ENCODE results near the gene TBCE.
A peak's percentile ranks its signal among the peaks of the same experiment; 100 is the strongest.

TBCE gene, protein sequence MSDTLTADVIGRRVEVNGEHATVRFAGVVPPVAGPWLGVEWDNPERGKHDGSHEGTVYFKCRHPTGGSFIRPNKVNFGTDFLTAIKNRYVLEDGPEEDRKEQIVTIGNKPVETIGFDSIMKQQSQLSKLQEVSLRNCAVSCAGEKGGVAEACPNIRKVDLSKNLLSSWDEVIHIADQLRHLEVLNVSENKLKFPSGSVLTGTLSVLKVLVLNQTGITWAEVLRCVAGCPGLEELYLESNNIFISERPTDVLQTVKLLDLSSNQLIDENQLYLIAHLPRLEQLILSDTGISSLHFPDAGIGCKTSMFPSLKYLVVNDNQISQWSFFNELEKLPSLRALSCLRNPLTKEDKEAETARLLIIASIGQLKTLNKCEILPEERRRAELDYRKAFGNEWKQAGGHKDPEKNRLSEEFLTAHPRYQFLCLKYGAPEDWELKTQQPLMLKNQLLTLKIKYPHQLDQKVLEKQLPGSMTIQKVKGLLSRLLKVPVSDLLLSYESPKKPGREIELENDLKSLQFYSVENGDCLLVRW
- total RNA-seq: 0.55 to 4.3 (median 2.1) reads per million in 18 experiments

- DNase-seq: peak; percentile 97 to 99
These were observed at the start of gene TBCE for GRCh38 chr1:235367000-235367908. Gene TBCE, plus strand, starts transcription at chr1:235367427. Its CDS starts 12,623 bp downstream, at chr1:235380050.

DNA sequence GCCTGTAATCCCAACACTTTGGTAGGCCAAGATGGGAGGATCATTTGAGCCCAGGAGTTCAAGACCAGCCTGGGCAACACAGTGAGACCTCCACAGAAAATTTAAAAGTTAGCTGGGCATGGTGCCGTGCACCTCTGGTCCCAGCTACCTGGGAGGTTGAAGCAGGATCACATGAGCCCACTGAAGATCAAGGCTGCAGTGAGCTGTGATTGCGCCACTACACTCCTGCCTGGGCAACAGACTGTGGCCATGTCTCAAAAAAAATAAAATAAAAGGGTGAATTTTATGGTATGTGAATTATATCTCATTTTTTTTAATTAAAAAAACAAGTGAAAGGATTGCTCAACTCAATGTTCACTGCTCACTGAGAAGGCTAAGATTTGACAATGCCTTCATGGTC, 48.0 kb upstream of the TBCE start:
- DNase-seq: no peak

DNA sequence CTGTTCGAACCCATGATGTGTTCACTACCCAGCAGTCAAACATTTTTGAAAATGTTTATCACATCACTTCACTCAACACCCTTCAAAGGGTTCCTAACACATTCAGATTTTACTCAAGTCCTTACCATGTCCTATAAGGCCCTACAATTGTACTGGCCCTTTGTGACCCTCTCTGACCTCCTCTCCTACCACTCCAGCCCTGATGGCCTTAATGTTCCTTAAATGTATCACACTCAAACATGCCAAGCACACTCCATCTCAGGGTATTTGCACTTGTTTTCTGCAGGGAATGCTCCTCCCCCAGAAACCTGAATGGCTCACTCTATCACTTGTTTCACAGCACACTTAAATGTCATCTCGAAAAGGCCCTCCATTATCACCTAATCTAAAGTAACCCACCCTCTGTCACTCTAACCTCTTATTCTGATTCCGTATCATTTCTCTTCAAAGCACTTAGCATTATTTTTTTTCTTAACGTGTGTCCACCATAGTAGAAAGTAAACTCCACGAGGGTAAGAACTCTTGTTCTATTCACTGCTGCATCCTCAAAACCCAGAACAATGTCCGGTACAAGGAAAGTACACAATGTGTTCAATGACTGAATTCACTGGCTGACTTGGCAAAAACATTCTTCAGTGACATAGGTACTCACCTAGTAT, 46.6 kb upstream of the TBCE start:
- DNase-seq: no peak

DNA sequence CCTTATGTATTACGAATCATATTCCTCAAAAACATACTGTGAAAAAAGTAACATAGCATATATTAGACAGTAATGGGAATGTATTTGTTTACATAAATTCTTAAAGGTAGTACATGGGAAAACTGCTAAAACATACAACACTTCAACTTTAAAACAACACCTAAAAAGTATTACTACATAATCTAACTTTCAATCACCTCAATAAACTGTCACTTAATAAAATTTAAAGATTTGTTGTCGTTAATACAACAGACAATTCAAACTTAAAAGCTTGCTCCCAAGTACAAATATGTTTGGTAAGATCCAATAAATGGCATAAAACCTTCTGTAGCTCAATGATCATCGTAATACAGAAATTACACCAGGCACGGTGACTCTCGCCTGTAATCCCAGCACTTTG, 42.9 kb upstream of the TBCE start:
- no peak for DNase-seq

DNA sequence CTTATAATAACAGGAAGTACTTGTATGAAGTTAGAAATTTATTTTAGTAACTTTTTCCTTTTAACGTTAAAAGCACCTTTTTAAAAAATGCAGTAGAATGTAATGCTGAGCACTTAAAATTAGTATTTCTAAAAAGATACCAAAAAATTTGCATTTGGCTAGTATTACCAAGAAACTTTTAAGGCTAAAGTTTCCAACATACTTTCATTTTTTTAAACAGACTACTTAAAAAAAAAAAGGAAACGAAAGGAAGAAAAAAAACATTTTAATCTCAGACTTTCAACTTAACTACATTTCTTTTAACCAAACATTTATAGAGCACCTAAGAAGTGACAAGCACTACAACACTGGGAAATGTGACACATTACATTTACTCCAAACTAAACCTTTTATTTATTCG, 42.1 kb upstream of the TBCE start:
- DNase-seq: peak in 1 of 2 donors; percentile 9

- no peak for DNase-seq
These were observed 41.4 kb upstream of the TBCE start for GRCh38 chr1:235325854-235326253.

GRCh38 chr1:235326719-235327558, 40.3 kb upstream of the TBCE start:
- peak; percentile 48 to 71 for DNase-seq

GRCh38 chr1:235327559-235328270, 39.5 kb upstream of the TBCE start, which contains the start of gene ARID4B:
Gene ARID4B, minus strand, starts transcription at chr1:235328179. Its CDS starts 1,260 bp downstream, at chr1:235326919.
- peak in 1 of 2 donors; percentile 14 for DNase-seq

DNA sequence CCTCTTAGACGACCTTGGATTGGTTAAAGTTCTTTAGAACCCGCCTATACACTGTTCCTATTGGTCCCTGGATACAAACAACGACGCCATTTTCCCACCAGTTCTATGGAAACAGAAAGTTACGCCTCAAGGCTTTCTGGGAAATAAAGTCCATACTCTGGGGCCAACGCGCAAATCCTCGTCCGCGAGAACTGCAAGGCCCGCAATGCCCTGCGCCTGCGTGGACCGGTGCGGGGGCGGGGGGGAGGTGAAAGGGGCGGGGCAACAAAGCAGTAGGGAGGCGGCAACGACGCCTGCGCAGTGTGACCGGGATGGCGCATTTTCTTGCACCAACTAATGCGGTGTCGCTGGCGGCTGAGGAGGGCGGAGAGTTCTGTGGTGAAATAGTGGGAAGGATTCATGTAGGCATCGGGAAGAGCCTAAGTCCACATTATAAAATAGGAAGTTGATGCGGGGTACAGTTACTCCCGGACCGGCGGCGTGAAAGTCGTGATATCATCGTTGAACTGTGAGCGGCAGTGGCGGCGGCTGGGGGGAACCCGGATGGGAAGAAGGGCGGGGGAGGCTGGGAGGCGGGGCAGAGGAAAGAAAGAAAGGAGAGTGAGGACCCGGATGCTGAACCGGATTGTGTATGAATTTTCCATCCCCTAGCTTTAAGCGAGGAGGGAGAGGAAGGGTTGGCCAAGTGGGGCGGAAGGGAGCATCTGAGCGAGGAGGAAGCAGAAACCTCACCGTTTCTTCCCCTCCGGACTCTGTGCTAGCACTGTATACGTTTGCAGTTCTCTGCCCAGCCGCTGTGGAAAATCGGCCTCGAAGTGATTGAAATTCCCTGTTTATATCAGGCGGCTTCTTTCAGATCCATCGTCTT, 38.7 kb upstream of the TBCE start, which contains the start of gene GGPS1:
Gene GGPS1, plus strand, starts transcription at position 300 of the 868 bp plus-strand sequence. CDS start 6,695 bp downstream, outside the sequence.
- peak; percentile 99 to 100 for DNase-seq

DNA sequence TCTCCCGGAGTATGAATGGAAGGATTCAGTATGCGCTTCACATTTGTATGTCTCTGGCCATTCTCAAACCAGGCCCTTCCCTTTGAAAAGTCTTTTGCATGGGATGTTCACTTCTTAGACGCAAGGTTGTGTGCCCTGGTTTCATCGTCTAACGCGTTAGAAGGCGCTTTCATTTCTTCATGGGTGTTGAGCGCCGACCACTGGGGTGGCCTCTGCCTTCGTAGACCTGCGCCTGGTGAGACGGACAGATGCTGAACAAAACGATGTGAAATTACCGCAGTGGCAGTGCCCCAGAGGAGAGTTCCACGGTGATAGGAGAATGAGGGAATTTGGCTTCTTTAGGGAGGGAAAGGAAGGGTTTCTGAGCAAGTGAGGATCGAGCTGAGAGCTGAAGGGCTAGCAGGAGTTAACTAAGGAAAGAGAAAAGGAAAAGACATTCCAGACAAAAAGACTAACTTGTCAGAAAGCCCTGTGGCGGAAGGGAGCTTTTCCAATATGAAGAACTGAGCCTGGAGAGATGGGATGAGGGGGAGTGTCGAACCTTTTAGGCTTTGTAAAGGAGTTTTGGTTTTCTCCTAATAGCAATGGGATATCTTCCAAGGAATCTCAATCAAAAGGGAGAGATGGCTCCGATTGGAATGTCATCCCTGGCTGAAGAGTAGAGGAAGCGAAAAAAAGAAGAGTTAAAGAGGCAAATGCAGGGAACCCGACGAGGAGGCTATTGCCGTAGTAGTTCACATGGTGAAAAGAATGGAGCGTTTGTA, 37.9 kb upstream of the TBCE start:
- peak in 1 of 2 donors; percentile 36 for DNase-seq

GRCh38 chr1:235330918-235331285, 36.3 kb upstream of the TBCE start:
- no peak for DNase-seq

- peak; percentile 33 to 80 for DNase-seq
These were observed 35.8 kb upstream of the TBCE start for GRCh38 chr1:235331401-235331800.

- no peak for DNase-seq
These were observed 30.3 kb upstream of the TBCE start for GRCh38 chr1:235336903-235337302.

GRCh38 chr1:235339746-235340145, 27.5 kb upstream of the TBCE start:
- no peak for DNase-seq

GRCh38 chr1:235341334-235341733, 25.9 kb upstream of the TBCE start:
- DNase-seq: no peak

DNA sequence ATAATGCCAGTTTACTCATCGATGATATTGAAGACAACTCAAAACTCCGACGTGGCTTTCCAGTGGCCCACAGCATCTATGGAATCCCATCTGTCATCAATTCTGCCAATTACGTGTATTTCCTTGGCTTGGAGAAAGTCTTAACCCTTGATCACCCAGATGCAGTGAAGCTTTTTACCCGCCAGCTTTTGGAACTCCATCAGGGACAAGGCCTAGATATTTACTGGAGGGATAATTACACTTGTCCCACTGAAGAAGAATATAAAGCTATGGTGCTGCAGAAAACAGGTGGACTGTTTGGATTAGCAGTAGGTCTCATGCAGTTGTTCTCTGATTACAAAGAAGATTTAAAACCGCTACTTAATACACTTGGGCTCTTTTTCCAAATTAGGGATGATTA, 25.2 kb upstream of the TBCE start:
- DNase-seq: no peak

DNA sequence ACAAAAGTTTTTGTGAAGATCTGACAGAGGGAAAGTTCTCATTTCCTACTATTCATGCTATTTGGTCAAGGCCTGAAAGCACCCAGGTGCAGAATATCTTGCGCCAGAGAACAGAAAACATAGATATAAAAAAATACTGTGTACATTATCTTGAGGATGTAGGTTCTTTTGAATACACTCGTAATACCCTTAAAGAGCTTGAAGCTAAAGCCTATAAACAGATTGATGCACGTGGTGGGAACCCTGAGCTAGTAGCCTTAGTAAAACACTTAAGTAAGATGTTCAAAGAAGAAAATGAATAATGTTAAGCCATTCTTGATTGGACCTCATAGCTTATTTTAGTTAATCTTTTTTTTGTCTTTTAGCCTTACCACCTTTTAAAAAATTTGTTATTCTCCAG, 24.8 kb upstream of the TBCE start:
- no peak for DNase-seq

DNA sequence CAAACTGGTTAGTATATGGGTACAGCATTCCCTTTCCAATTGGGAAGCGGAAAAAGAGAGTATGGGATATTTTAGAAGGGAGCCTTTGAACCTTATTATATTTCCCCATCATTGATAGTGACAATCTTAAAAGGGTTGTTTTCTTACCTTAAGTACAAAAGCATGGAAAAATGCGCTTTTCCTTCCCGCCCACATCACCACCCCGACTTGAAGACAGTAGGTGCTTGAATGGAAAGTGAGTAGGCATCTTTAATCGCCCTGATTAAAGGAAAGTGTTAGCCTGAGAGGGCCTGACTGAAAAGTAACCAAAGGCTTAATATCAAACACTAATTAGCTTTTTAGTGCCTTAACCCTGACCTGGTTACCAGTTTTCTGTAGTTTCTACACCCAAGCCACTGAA, 23.5 kb upstream of the TBCE start:
- DNase-seq: no peak

DNA sequence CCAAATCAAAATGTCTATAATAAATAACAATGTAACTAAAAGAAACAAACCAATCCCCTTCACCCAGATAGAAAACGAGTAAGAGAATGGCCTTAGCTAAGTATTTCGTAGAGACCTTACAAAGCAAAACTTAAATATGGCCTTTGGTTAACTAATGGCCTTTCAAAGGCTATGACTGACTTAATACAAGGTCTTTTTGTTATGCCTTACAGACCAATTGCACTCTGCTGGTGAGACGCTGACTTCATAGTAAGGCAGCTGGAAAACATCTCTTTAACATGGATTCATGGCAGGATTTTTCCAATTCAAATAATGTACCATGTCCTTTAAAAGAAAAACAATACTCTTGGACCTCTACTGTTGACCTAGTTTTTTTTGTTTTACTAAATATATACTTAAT, 15.8 kb upstream of the TBCE start:
- no peak for DNase-seq
